ENCODE measurements around the gene DCBLD2. TPM values are rescaled to one million over a fixed set of nuclear protein-coding genes. Genes with fewer than 3 reads are reported as not detected.

The DCBLD2 gene
- total and polyA plus RNA-seq, 2 of the 4 experiments (the other 2 are of a cell fraction): 121 to 196 TPM

GRCh38 chr3:98779541-98780335 lies 121.8 kb downstream of the DCBLD2 start:
- dilution Hi-C loops (cut with HindIII; ENCODE audit: low sequenced_read_pairs, unreplicated experiment): no loop called here
- Histone ChIP-seq H3K56ac (ENCODE audit: extremely low read depth, insufficient read depth, low read length) (no peak overlapping the region), H2BK5ac (ENCODE audit: low read depth, low read length, poor library complexity, severe bottlenecking) (peak overlapping the region; percentile 64), H3K9ac (ENCODE audit: low read depth, low read length) (no peak overlapping the region), H3K18ac (ENCODE audit: low read depth, low read length) (peak overlapping the region; percentile 24; the same call in 1 of the 2 replicates), H2AFZ (replicated peaks; ENCODE audit: low read length, poor library complexity) (no peak overlapping the region), H3K4me1 (ENCODE audit: control insufficient read depth, insufficient read depth, low read length) (peaks cover 9% of the 10 kb centered on the region), H3K79me1 (ENCODE audit: low read depth in 1 of 2, low read length in 2 of 2) (0 out of 4 replicates have a peak, but pooled peaks cover 0 to 4% of the 10 kb centered on the region in 2 experiments), H3K27me3 (ENCODE audit: control insufficient read depth, insufficient read depth, low read length) (no peaks in the 10 kb centered on the region), H4K5ac (ENCODE audit: low read depth, low read length) (peak overlapping the region; percentile 5; the same call in 1 of the 2 replicates), H3K36me3 (ENCODE audit: control insufficient read depth, insufficient read depth, low read length) (no peaks in the 10 kb centered on the region), H3K4me2 (ENCODE audit: low read depth, low read length) (no peak overlapping the region; the same call in 1 of the 2 replicates), H2BK15ac (ENCODE audit: low read depth, low read length) (peak overlapping the region; percentile 85; the same call in 1 of the 3 replicates), H2BK20ac (ENCODE audit: low read depth, low read length) (peak overlapping the region; percentile 69), H2AK5ac (ENCODE audit: low read depth, low read length) (peak overlapping the region; percentile 75; the same call in 1 of the 2 replicates), H4K20me1 (ENCODE audit: insufficient read depth, low read length) (peaks cover 7% of the 10 kb centered on the region; the same call in 1 of the 2 replicates), H3K4ac (ENCODE audit: low read depth, low read length) (peak overlapping the region; percentile 68; the same call in 1 of the 2 replicates), H3K23ac (ENCODE audit: low read depth, low read length) (no peak overlapping the region; the same call in 1 of the 2 replicates), H4K8ac (ENCODE audit: low read depth in 2 of 2, low read length in 2 of 2) (peak overlapping the region in 1 of 2 experiments; percentile 39; a peak in 1 of 4 replicates), H3K9me1 (ENCODE audit: insufficient read depth, low read length) (peaks cover 19% of the 10 kb centered on the region), H3K27ac (ENCODE audit: insufficient read depth, low read length) (no peak overlapping the region), H3K14ac (replicated peaks; ENCODE audit: low read depth, low read length) (peak overlapping the region; percentile 75), H2AK9ac (replicated peaks; ENCODE audit: low read depth, low read length, poor library complexity) (no peak overlapping the region), H3K9me3 (ENCODE audit: control insufficient read depth, insufficient read depth, low read length) (no peaks in the 10 kb centered on the region), H3K4me3 (ENCODE audit: insufficient read depth, low read depth, low read length) (no peak overlapping the region), H4K91ac (ENCODE audit: insufficient read depth, low read depth, low read length) (no peak overlapping the region; the same call in 1 of the 2 replicates), H2BK120ac (ENCODE audit: low read depth, low read length) (peak overlapping the region; percentile 76; the same call in 1 of the 2 replicates)
- ChIA-PET POLR2A (ENCODE audit: unreplicated experiment) (no interaction called here), CTCF (interaction anchor here (0.7 kb wide), 1 partner anchor 204 kb away, joined by 5 read pairs; no protein-coding TSS in a partner anchor)
- intact Hi-C loops (cut with micrococcal nuclease): no loop called here
- TF ChIP-seq RAD21 (IDR thresholded peaks at IDR 0.05; ENCODE audit: low read length): no peak
- 0 out of 2 replicates have a peak, but pooled peaks have one; percentile 7 for TF ChIP-seq CEBPB (IDR thresholded peaks at IDR 0.05; ENCODE audit: low read depth, low read length)
- no peak for ATAC-seq (ENCODE audit: low read depth)
- BruUV-seq (replicated peaks): no TSS peak
- in situ Hi-C loops (cut with MboI; ENCODE audit: low sequenced_read_pairs): loop anchor here (10.0 kb wide), 1 partner anchor 175 kb away; no protein-coding TSS in a partner anchor
- WGBS, 2 experiments (ENCODE audit: extremely low coverage in 2 of 2, insufficient read length in 1 of 2): no CpG with 5 or more reads among the region's 4 CpGs
- DNase-seq: peak; percentile 62
